ENCODE data around the gene ATAD3A. TPM values are rescaled to one million over a fixed set of nuclear protein-coding genes. Genes with fewer than 3 reads are reported as not detected.

ATAD3A gene
- total and polyA plus RNA-seq, 2 experiments from 2014 or later: 36.5 to 80.3 TPM

GRCh38 chr1:1567152-1567875 lies 55.4 kb downstream of the ATAD3A start:
- Histone ChIP-seq H4K20me1 (replicated peaks; ENCODE audit: insufficient read depth) (peaks cover 64% of the 10 kb centered on the region), H3K4me3 (no peak overlapping the region), H3K4me1 (ENCODE audit: insufficient read depth) (peaks cover 24% of the 10 kb centered on the region), H3K27ac (ENCODE audit: low read depth) (peak overlapping the region; percentile 87), H2AFZ (no peak overlapping the region), H3K36me3 (ENCODE audit: insufficient read depth) (peaks cover 28% of the 10 kb centered on the region), H3K27me3 (ENCODE audit: insufficient read depth) (no peaks in the 10 kb centered on the region), H3K4me2 (no peak overlapping the region), H3K9me2 (ENCODE audit: insufficient read depth) (no peaks in the 10 kb centered on the region), H3K79me2 (replicated peaks; ENCODE audit: insufficient read depth) (peaks cover 90% of the 10 kb centered on the region), H3F3A (replicated peaks; ENCODE audit: low read depth) (peaks cover 41% of the 10 kb centered on the region)
- TF ChIP-seq POLR2AphosphoS5 (IDR thresholded peaks at IDR 0.05; ENCODE audit: low read depth): no peak
- no peak for TF ChIP-seq ZNF114 (CRISPR knock-in tag; IDR thresholded peaks at IDR 0.05)
- no peak for TF ChIP-seq EZH2phosphoT487 (IDR thresholded peaks at IDR 0.05; ENCODE audit: unreplicated experiment)
- Mint-ChIP-seq H3K4me1 (peaks cover 19% of the 10 kb centered on the region), H3K4me3 (no peak overlapping the region), H3K27ac (peak overlapping the region; percentile 70; the same call in 1 of the 2 replicates), H3K36me3 (ENCODE audit: low read depth) (peaks cover 69% of the 10 kb centered on the region), H3K27me3 (ENCODE audit: insufficient read depth, low read depth, poor library complexity) (peaks cover 12% of the 10 kb centered on the region), H3K9me3 (no peaks in the 10 kb centered on the region; the same call in 2 of the 3 replicates)
- DNase-seq (ENCODE audit: low spot score): no peak
- ATAC-seq: no peak

DNA sequence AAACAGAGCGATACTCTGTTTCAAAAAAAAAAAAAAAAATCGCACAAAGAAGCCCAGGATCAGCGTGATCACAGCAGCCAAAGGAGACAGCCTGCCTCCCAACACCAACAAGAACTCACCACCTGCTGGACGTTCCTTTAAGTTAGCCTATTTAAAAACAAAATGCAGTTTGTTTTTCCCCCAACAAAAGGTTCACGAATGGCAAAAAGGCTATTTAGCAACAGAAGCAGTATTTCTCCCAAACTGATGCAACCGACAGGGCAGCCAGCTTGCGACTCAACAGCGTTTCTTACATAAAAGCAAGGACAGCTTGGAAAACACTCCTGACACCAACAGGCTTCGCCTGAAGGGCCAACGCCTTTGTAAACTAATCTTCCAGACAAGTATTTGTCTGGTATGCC lies 55.9 kb downstream of the ATAD3A start:
- Histone ChIP-seq H3K4me2 (peak overlapping the region; percentile 17; the same call in 1 of the 2 replicates), H3K4me3 (no peak overlapping the region), H3F3A (replicated peaks; ENCODE audit: low read depth) (peaks cover 40% of the 10 kb centered on the region), H4K20me1 (replicated peaks; ENCODE audit: insufficient read depth) (peaks cover 70% of the 10 kb centered on the region), H3K9me2 (ENCODE audit: insufficient read depth) (0 out of 2 replicates have a peak, but pooled peaks cover 3% of the 10 kb centered on the region), H3K27ac (ENCODE audit: low read depth) (peak overlapping the region; percentile 87), H2AFZ (no peak overlapping the region), H3K36me3 (ENCODE audit: insufficient read depth) (peaks cover 28% of the 10 kb centered on the region), H3K4me1 (ENCODE audit: insufficient read depth) (peaks cover 24% of the 10 kb centered on the region), H3K79me2 (replicated peaks; ENCODE audit: insufficient read depth) (peaks cover 95% of the 10 kb centered on the region), H3K27me3 (ENCODE audit: insufficient read depth) (no peaks in the 10 kb centered on the region)
- Mint-ChIP-seq H3K4me3 (no peak overlapping the region), H3K27ac (peak overlapping the region; percentile 70; the same call in 1 of the 2 replicates), H3K36me3 (ENCODE audit: low read depth) (peaks cover 69% of the 10 kb centered on the region), H3K4me1 (peaks cover 19% of the 10 kb centered on the region), H3K27me3 (ENCODE audit: insufficient read depth, low read depth, poor library complexity) (peaks cover 14% of the 10 kb centered on the region), H3K9me3 (no peaks in the 10 kb centered on the region; the same call in 2 of the 3 replicates)
- TF ChIP-seq CREB1 (CRISPR knock-in tag; IDR thresholded peaks at IDR 0.05; ENCODE audit: low read depth): no peak
- no peak for TF ChIP-seq POLR2AphosphoS5 (IDR thresholded peaks at IDR 0.05; ENCODE audit: low read depth)
- TF ChIP-seq EZH2 (IDR thresholded peaks at IDR 0.05; ENCODE audit: low read depth, unreplicated experiment): no peak
- no peak for TF ChIP-seq ZNF114 (CRISPR knock-in tag; IDR thresholded peaks at IDR 0.05)
- no peak for TF ChIP-seq ZNF462 (CRISPR knock-in tag; IDR thresholded peaks at IDR 0.05)
- TF ChIP-seq JUNB (IDR thresholded peaks at IDR 0.05; ENCODE audit: unreplicated experiment): no peak
- no peak for TF ChIP-seq NANOG (IDR thresholded peaks at IDR 0.05; ENCODE audit: borderline replicate concordance)
- no peak for TF ChIP-seq REST (IDR thresholded peaks at IDR 0.05; ENCODE audit: unreplicated experiment)
- DNase-seq (ENCODE audit: low spot score) (peak; percentile 51), ATAC-seq (peak; percentile 65)

Measured in GM23338 (cell line).